GM21528 (cell line): ENCODE measurements around the gene BICC1.

Experiments
- ATAC-seq: cut with Tn5 transposase; IDR thresholded peaks from one replicate; pipeline ENCODE4 v1.9.1; 2021; ENCODE audit warnings: mild to moderate bottlenecking, moderate library complexity; ENCODE audit not compliant: unreplicated experiment, low FRiP score

The BICC1 gene

DNA sequence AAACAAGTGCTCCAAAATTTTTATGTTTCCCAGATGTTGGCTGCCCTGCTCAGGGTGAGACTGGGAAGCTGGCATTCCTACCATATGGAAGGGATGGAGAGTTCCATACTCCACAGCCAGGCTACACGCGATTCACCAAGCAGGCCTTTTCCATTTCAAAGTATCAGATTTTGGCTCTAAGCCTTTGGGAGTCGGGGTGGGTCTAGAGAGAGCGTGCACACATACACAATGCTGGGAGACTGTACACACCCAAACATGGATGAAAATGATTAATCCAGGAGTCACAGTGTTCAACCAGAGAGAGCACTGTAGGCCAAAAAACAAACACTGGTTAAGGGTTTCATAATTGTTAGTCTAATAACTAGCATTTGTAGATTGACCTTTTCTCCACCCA is 295.0 kb downstream of the BICC1 start:
- no peak for ATAC-seq

DNA sequence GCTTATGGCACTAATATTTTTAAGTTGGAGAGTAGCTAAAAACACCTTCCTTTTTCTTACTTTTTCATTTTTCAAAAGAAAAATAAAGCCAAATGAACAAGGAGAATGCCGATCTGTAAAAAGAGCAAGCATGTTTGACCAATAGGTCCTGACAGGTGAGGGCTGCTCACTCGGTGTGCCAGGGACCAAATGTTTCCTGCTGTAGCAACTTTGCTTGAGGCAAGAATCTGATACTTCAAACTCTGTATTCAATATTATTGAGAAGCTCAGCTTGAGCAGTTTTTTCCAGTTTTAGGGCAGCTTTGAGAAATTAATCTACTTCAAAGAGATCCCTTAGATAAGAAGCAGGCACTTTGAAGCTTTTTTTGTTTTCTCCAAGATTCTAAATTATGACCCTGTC is 298.1 kb downstream of the BICC1 start:
- ATAC-seq = no peak

DNA sequence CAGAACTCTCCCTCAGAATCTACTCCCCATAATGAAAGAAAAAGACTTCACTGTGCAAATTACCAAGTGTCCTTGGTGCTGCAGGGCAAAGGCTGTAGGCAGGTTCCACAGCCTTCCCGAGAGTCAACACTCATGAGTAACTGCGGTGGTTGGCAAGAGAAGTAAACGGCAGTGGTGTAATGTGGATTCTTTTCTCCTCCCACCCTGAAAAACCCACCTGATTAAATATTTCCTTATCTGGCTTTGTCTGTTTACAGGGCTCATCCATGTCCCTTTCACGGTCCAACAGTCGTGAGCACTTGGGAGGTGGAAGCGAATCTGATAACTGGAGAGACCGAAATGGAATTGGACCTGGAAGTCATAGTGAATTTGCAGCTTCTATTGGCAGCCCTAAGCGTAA is 300.9 kb downstream of the BICC1 start:
- ATAC-seq = no peak

DNA sequence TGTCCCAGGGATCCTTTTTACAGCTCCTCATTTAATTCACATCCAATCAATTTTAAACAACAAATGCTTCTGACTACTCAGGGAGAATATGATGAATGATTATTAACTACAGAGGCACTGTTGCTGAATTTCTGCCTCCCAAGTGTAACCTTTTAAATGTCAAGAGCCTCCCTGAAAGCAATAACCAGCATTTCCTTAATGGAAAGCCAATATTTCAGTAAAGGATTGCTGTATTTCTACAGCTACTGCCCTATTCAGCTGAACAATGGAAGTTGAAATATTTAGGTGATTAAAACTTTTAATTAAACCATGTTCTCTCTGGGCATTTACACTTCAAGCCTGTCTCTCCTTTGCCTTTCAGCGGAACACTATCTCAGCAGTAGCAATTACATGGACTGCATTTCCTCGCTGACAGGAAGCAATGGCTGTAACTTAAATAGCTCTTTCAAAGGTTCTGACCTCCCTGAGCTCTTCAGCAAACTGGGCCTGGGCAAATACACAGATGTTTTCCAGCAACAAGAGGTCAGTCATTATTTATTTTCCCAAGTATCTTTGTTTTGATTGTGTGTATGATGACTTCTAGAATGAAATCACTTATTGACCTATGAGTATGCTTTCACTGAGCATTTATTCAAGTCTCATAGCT is 304.7 kb downstream of the BICC1 start:
- ATAC-seq = no peak

DNA sequence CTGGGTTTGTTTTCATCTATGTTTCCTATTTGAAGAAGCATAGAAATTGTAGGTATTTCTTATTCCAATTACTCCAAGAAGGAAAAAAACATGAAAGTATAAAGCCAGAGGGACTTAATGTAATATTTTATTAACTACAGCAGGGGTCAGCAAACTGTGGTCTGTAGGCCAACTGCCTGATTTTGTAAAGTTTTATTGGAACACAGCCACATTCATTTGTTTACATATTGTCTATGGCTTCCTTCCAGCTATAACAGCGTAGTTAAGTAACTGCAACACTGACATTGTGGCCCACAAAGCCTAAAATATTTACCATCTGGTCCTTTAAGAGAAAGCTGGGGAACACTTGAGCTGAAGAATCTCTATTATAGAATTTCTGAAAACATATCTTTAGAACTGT is 306.2 kb downstream of the BICC1 start:
- ATAC-seq = no peak

DNA sequence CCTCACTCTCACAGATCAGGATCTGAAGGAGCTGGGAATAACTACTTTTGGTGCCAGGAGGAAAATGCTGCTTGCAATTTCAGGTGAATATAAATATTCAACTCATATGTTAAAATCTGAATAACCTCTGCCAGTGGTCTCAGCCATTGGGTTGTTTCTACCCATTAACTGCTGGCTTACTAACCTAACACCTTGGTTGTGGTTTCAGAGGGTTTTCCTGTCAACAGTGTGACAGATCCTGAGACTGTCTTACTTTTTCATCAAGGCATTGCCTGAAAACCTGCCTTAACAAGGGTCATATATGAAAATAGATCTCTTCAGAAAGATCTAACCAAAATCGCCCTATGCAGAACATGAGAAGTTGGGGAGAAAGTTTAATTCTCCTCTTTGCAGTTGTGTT is 307.7 kb downstream of the BICC1 start:
- ATAC-seq = no peak

DNA sequence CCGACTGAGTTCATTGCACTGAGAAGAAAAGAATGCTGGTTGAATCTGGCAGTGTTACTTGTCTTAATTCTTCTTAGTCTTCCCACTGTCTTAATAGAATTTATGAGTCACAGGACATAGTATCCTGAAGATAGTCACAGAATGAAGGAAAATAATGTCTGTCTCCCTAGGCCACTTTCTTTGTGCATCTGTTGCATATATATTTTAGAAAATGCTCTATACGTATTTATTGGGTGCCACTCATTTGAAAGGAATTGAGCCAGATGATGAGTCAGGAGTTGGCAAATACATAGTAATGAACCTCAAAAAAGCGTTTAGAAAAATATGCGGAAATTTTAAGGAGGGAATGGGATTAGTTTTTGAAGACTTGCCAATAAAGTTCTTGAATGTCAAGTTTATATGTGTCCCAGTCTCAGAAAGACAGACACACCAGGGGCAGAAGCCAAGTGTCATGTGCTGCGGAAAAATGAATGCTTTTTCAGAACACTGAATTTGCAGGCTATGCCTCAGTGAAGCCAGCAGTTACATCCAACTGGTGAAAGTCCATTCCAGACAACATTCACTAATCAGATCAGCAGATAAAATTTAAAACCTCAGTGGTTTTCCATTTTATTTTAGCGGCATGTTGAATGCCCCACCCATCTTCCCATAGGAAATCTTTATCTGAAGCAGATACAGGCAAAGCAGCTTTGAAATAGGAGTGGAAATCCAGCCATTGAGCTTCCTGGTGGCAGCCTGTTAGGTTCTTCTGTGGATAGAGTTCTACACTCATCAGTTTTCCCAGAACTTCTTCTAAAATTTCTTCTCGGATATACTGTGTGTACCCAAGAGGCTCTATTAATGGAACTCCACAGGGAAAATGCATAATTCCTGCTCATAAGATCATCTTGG is 308.4 kb downstream of the BICC1 start:
- no peak for ATAC-seq

DNA sequence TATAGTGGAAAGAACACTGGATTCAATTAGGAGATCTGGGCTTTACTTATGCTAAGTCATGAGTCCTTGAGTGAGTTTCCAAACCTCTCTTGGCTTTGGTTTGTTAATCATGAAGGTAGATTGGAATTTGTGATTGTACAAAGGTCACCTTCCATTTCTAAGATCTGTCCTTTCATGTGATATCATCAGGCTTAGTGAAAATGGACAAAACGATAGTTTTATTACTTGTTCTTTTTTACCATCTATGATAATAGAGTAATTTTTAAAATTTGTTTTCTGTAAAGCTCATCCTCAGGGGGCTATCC is 309.0 kb downstream of the BICC1 start:
- no peak for ATAC-seq

DNA sequence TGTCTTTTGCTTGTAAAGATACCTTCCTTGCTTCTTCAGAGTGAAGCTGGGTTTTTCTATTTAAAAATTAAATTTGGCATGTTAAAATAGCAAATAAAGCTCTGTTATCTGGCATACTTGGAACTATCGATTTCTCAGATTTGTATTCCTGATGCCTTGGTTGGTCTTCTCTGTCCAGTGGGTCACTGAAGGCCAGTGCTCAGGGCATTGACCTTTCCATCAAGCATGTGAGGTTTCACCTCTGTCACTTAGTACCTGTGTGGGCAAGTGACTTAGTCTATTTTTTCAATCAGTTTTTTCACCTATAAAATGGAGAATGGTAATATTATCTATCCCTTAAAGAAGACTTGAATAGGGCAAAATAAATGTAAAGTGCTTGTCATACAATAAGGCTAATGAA is 311.3 kb downstream of the BICC1 start:
- no peak for ATAC-seq

DNA sequence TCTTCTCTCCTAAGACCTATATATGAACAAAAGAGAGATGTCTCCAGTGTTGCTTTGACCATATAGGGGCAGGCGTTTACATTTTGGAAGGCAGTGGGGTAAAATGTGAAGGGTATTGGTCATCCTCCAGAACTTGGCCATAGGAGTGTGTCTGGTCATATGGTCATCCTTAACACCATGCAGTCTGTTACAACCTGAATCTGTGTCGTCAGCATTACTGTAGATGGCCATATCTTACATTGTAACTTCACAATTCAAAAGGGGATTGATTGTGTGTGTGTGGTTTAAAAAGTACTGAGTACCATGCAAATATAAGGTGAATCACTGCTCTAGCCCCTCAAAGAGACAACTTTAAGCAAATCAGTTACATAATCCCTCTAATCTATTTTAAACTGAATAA is 311.7 kb downstream of the BICC1 start:
- ATAC-seq = no peak

DNA sequence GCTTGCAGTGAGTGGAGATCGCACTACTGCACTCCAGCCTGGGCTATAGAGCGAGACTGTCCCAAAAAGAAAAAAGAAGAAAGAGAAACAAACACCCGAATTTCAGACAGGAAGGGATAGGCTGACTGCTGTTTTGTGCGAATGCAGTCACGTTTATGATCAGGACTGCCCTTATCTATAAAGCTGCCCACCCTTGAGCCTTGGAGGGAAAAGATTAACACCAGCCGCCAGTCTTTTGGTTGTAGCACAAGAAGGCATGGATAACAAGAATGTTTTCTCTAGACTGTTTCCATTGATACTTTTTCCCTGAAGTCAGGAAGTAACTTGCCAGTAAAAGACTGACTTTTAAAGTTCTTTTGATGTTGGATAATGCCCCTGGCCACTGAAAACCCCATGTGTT is 314.0 kb downstream of the BICC1 start:
- no peak for ATAC-seq

DNA sequence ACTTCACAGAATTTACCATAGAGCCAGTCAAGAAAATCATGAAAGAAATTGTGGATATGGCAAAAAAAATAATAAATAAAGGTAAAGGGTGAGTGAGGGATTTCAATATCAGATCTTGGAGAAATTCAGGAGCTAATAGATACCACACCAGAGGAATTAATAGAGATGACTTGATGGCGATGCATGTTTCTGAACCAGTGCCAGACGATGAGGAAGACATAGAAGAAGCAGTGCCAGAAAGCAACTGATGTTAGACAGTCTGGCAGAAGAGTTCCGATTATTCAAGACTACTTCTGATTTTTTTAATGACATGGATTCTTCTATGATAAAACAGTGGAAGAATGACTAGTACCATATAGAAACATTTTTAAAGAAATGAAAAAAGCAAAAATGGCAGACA is 314.7 kb downstream of the BICC1 start:
- no peak for ATAC-seq

DNA sequence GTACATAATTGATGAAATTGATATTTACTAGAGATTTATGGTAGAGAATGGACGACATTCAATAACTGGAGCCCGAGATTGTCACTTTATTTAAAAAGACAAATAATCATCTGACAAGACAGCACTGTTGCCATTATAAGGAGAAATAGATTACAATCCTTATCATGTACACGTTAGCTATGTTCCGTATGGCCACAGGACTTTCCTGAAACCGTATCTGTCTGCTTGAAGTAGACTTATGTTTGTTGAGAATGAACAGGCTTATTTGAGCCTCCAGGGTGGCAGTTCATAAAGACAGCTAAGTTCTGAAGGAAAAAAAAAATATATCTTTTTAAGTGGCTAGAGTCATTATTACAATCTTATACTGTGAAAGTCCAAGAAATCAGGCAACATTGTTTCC is 317.2 kb downstream of the BICC1 start:
- ATAC-seq = no peak

DNA sequence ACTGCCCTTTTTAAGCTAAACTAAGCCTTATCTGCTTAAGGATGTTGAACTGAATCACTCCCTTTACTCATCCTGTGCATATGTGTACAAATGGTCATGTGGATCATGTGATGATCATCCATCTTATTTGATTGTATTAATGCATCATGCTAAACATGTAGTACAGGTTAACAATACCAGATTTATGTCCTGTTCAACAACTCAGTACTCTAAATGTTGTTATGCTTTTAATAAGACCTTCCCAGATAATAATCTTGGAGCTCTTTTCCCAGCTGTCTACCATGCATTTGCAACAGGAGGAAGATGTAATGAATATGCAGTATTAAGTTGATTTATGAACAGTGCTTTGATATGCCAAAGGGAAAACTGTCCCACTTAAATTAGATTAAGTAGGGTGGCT is 318.0 kb downstream of the BICC1 start:
- no peak for ATAC-seq

DNA sequence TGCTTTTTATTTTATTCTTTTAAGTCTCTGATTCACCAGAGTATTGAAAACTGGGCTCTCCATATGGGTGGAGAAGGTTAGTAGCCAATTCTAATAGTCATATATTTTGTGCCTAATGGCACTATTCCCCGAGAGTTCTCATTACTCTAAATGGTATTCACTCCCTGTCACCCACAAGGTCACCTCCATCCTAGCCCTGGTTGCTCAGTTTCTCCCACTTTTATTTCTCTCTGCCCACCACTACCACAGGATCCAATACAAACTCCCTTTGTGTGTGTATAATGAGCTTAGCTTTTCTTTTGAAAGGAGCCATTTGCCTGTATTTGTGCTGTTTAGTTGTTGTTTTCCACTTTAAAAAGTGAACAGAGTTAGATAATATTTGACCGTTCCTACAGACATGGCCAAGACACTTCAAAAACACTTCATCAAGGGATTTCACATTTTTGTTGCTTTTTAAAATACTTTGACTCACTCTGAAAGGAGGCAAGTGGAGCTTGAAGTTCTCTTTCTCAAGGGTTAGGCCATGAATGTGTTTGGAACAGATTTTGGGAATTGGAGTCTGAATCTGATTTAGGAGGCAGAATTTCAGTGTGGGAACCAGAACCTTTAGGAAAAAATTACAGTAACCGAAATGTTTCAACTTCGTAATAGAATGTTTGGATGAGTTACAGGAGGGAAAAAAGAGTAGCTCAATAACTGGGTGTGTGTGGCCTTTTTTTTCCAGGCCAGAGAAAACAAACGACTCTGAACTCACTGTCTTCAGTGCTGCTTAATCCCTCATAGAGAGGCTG is 321.3 kb downstream of the BICC1 start:
- ATAC-seq = no peak

DNA sequence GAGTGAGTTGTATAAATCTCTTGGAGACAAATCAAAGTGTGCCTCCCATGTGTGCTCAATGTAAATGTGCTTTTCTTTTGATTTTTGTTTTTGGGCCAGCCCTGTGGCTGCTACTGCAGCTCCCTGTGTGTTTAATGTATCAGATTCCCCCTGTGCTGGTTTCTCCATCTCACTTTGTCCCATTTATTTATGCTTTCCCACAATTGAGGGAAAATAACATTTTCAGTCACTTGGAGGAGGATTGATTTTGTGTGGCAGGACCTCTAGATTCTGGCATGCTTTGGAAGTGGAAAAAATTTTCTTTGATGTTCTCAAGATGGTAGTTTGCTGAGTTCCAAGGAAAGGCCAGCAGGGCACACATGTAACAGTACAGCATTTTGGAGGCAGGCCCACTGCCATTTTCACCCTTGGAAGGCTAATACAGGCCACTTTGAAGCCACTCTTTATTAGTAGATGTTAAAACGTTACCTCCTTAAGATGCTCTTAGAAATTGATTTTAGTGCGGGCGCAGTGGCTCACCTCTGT is 323.6 kb downstream of the BICC1 start:
- no peak for ATAC-seq

DNA sequence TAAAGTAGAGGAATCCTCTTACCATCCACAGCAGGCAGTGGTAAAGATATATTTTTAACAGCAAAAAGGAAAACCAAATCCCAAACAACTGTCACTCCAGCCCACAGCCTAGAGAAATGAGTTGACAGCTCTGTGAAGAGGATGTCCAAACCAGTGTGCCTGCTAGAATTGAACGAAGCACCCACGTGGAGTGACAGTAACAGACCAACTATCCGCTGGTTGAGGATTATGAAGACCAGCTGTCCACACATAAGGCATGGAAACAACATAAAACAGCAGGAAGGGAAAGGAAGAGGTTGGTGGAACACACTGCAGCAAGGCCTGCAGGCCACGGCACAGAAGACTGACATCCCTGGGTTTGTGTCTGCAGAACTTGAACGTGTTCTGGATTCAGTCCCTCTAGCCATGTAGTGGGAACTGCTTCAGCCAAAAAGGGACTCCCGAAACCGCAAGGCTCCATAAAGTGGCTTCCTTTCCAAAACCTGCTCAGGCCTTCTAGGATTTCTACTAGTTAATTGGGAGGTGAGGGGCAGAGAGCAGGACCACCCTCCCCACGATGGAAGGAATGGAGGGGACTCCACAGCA is 324.4 kb downstream of the BICC1 start:
- no peak for ATAC-seq

DNA sequence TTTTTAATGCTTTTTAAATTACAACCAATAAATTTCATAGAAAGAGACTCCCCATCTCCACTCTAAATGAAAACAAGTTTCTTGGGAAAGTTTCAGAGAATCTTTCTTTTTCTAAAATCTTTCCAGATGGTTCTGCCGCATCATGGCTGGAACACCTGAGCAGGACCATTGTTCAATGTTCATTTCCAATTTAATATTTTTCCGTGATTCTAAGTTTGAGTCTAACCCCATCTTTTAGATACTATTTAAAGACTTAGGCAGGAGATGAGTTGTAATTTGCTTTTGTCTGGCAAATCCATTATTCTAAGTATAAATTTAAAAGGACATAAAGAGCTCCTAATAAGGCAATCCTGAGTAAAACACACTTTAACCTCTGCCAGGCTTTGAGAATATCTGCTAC is 325.2 kb downstream of the BICC1 start:
- ATAC-seq = no peak

DNA sequence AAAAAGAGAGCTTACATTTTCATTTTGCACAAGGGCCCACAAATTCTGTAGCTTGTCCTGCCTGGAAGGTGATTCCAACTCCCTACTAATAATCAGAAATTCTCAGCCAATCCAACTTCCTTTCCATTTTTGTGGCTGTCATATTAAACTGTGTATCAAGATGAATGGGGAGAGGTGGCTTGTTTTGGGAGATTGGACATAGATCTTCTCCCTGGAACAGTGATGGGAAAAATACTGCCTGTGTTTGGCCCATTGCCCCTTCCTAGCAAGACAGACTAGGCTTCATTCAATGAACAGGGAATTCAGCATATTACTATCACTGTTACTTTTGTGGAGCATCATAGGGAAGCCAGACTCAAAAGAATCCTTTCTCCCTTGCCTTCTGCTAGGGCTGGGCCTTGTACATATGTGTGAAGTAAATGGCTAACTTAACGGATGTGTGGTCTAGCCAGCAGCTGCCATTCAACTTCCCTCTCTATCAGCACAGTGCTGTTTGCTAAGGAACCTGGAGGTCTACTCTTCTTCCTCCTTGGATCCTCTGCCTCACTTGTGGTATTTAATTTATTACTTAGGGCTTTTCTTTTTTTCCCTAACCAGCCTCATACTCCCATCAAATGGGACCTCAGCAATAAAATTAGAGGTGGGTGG is 326.0 kb downstream of the BICC1 start:
- no peak for ATAC-seq

DNA sequence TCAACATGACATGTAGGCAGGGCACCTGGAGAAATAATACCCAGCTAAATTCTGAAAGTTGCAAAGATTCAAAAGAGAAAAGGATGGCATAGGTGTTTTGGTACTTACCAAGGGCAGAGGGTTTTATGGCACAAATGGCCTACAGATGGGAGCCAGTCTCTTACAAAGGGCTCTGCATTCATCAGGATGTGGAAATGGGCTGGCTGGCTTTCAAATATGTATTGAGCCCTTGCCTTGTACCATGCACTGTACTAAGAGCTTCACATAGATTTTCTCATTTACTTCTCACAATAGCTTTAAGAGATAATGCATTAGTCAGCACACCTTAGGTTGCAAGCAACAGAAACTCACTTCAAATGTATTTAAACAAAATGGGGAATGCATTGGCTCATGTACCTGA is 327.1 kb downstream of the BICC1 start:
- ATAC-seq = no peak
